GM23338 (cell line): ENCODE results near the gene ATF6. TPM values are rescaled to one million over a fixed set of nuclear protein-coding genes. Genes with fewer than 3 reads are reported as not detected.

Experiments
- ATAC-seq: fragments of 200-7000 bp; cut with Tn5 transposase; 3 replicates; pipeline ENCODE4 v1.9.1; 2020
- DNase-seq: peaks from one replicate; pipeline ENCODE4 v3.0.0-alpha.2; 2015; ENCODE audit warnings: low spot score
- H2AFZ ChIP-seq: fragments of 200-600 bp; sonication (generic); 2 replicates; pipeline ENCODE4 v1.8.0; 2016; ENCODE audit warnings: antibody characterized with exemption, mild to moderate bottlenecking, moderate library complexity
- H3F3A ChIP-seq: fragments of 200-600 bp; sonication (generic); replicated peaks from 2 replicates; pipeline ENCODE4 v1.8.0; 2017; ENCODE audit warnings: antibody characterized with exemption, mixed run types, low read depth
- H3K27ac ChIP-seq: fragments of 200-600 bp; sonication (generic); 2 replicates; pipeline ENCODE4 v1.6.1; 2016; ENCODE audit warnings: low read depth
- H3K27me3 ChIP-seq: fragments of 200-600 bp; sonication (generic); 2 replicates; pipeline ENCODE4 v1.8.0; 2016; ENCODE audit warnings: mild to moderate bottlenecking, mixed run types, moderate library complexity; ENCODE audit not compliant: insufficient read depth
- H3K36me3 ChIP-seq: fragments of 200-600 bp; sonication (generic); 2 replicates; pipeline ENCODE4 v1.8.0; 2016; ENCODE audit warnings: mild to moderate bottlenecking; ENCODE audit not compliant: insufficient read depth
- H3K4me1 ChIP-seq: fragments of 200-600 bp; sonication (generic); 2 replicates; pipeline ENCODE4 v1.8.0; 2016; ENCODE audit warnings: mild to moderate bottlenecking, moderate library complexity; ENCODE audit not compliant: insufficient read depth
- H3K4me2 ChIP-seq: fragments of 200-600 bp; sonication (generic); 2 replicates; pipeline ENCODE4 v1.7.1; 2017; ENCODE audit warnings: mixed run types
- H3K4me3 ChIP-seq: fragments of 200-600 bp; sonication (generic); 2 replicates; pipeline ENCODE4 v1.6.1; 2016; ENCODE audit warnings: mixed run types
- H3K79me2 ChIP-seq: fragments of 200-600 bp; sonication (generic); replicated peaks from 2 replicates; pipeline ENCODE4 v1.8.0; 2017; ENCODE audit warnings: mild to moderate bottlenecking; ENCODE audit not compliant: insufficient read depth
- H3K9me2 ChIP-seq: fragments of 200-600 bp; sonication (generic); 2 replicates; pipeline ENCODE4 v1.8.0; 2017; ENCODE audit not compliant: insufficient read depth
- H4K20me1 ChIP-seq: fragments of 200-600 bp; sonication (generic); replicated peaks from 2 replicates; pipeline ENCODE4 v1.8.0; 2017; ENCODE audit warnings: mild to moderate bottlenecking; ENCODE audit not compliant: insufficient read depth
- H3K27ac Mint-ChIP-seq: 2 replicates; pipeline ENCODE4 v1.8.0; 2020; ENCODE audit warnings: inconsistent platforms, mild to moderate bottlenecking, moderate library complexity, mixed read lengths
- H3K27me3 Mint-ChIP-seq: 3 replicates; pipeline ENCODE4 v1.8.0; 2022; ENCODE audit warnings: low read depth, mild to moderate bottlenecking, moderate library complexity, mixed read lengths, inconsistent platforms; ENCODE audit not compliant: insufficient read depth, poor library complexity
- H3K36me3 Mint-ChIP-seq: 3 replicates; pipeline ENCODE4 v1.8.0; 2021; ENCODE audit warnings: low read depth, mild to moderate bottlenecking, inconsistent platforms, moderate library complexity, mixed read lengths
- H3K4me1 Mint-ChIP-seq: 3 replicates; pipeline ENCODE4 v1.8.0; 2020; ENCODE audit warnings: mild to moderate bottlenecking, inconsistent platforms, mixed read lengths
- H3K4me3 Mint-ChIP-seq: 3 replicates; pipeline ENCODE4 v1.8.0; 2021; ENCODE audit warnings: moderate library complexity, mild to moderate bottlenecking, inconsistent platforms, mixed read lengths
- H3K9me3 Mint-ChIP-seq: 3 replicates; pipeline ENCODE4 v1.8.0; 2020; ENCODE audit warnings: moderate library complexity, mild to moderate bottlenecking, inconsistent platforms, mixed read lengths
- CREB1 ChIP-seq: fragments of 250-450 bp; sonication (Bioruptor Pico); IDR thresholded peaks from 2 replicates; pipeline ENCODE4 v1.5.0; 2020; ENCODE audit warnings: low read depth, mild to moderate bottlenecking, moderate library complexity
- CTCF ChIP-seq, 2 experiments: fragments of 200-600 bp in 1 of 2; sonication (generic) in 1 of 2; conservative IDR thresholded peaks; 2 replicates each; pipeline versions ENCODE4 v1.5.1 to v1.6.1; 2016 to 2017; ENCODE audit warnings: antibody characterized with exemption in 2 of 2, low read depth in 2 of 2, mild to moderate bottlenecking in 2 of 2, moderate library complexity in 1 of 2
- ETS1 ChIP-seq: IDR thresholded peaks from 2 replicates; pipeline ENCODE4 v1.6.1; 2016; ENCODE audit warnings: antibody characterized with exemption
- EZH2 ChIP-seq: fragments of 200-600 bp; sonication (generic); IDR thresholded peaks from one replicate; pipeline ENCODE4 v1.8.0; 2017; ENCODE audit warnings: antibody characterized with exemption, mild to moderate bottlenecking, low read depth; ENCODE audit not compliant: unreplicated experiment
- EZH2phosphoT487 ChIP-seq: fragments of 200-600 bp; sonication (generic); IDR thresholded peaks from one replicate; pipeline ENCODE4 v1.8.1; 2018; ENCODE audit warnings: antibody characterized with exemption; ENCODE audit not compliant: unreplicated experiment
- JUNB ChIP-seq: IDR thresholded peaks from one replicate; pipeline ENCODE4 v1.6.1; 2016; ENCODE audit warnings: antibody characterized with exemption; ENCODE audit not compliant: unreplicated experiment
- NANOG ChIP-seq: IDR thresholded peaks from 2 replicates; pipeline ENCODE4 v1.6.1; 2016; ENCODE audit warnings: antibody characterized with exemption, borderline replicate concordance
- POLR2AphosphoS5 ChIP-seq: IDR thresholded peaks from 2 replicates; pipeline ENCODE4 v1.6.1; 2016; ENCODE audit warnings: antibody characterized with exemption, low read depth
- REST ChIP-seq: IDR thresholded peaks from one replicate; pipeline ENCODE4 v1.6.1; 2018; ENCODE audit warnings: antibody characterized with exemption; ENCODE audit not compliant: unreplicated experiment
- STAT1 ChIP-seq: IDR thresholded peaks from one replicate; pipeline ENCODE4 v1.6.1; 2016; ENCODE audit warnings: antibody characterized with exemption; ENCODE audit not compliant: unreplicated experiment
- ZNF114 ChIP-seq: fragments of 250-450 bp; sonication (Bioruptor Pico); IDR thresholded peaks from 2 replicates; pipeline ENCODE4 v1.5.0; 2020; ENCODE audit warnings: mild to moderate bottlenecking, moderate library complexity
- ZNF331 ChIP-seq: fragments of 250-450 bp; sonication (Bioruptor Pico); IDR thresholded peaks from 2 replicates; pipeline ENCODE4 v1.5.0; 2020; ENCODE audit warnings: low read depth, mild to moderate bottlenecking, moderate library complexity
- ZNF462 ChIP-seq: fragments of 250-450 bp; sonication (Bioruptor Pico); IDR thresholded peaks from 2 replicates; pipeline ENCODE4 v1.5.0; 2020; ENCODE audit warnings: mild to moderate bottlenecking, moderate library complexity
- polyA plus RNA-seq: library from polyadenylated mRNA; unstranded; fragments of >200 nt; fragmentation: Nextera tagmentation; extraction: Ambion mirVana; gene quantifications from 2 replicates; pipeline ENCODE4 v1.2.1, GENCODE V29; 2016
- total RNA-seq: library from RNA; depleted of rRNA; stranded (reverse); fragments of >200 nt; shearing (Covaris generic); gene quantifications from 2 replicates; pipeline ENCODE4 v1.2.3, GENCODE V29; 2014

ATF6 gene
- total and polyA plus RNA-seq, 2 experiments from 2014 or later = 5.0 to 13.5 TPM

- Histone ChIP-seq H3K4me3 (no peak overlapping the region), H3K9me2 (0 out of 2 replicates have a peak, but pooled peaks cover 3% of the 10 kb centered on the region), H3K4me1 (0 out of 2 replicates have a peak, but pooled peaks cover 6% of the 10 kb centered on the region), H3K4me2 (no peak overlapping the region), H3K27ac (no peak overlapping the region), H3K79me2 (no peaks in the 10 kb centered on the region), H4K20me1 (no peaks in the 10 kb centered on the region), H3K27me3 (no peaks in the 10 kb centered on the region), H2AFZ (no peak overlapping the region), H3K36me3 (no peaks in the 10 kb centered on the region), H3F3A (no peaks in the 10 kb centered on the region)
- H3K27me3 Mint-ChIP-seq = no peaks in the 10 kb centered on the region
- ATAC-seq (no peak), DNase-seq (no peak)
- H3K4me1 Mint-ChIP-seq = peaks cover 17% of the 10 kb centered on the region
- no peak overlapping the region for H3K4me3 Mint-ChIP-seq
- no peak overlapping the region for H3K27ac Mint-ChIP-seq
- peaks cover 4% of the 10 kb centered on the region; the same call in 1 of the 3 replicates for H3K36me3 Mint-ChIP-seq
- no peaks in the 10 kb centered on the region for H3K9me3 Mint-ChIP-seq
- TF ChIP-seq STAT1 (no peak), NANOG (no peak), ETS1 (no peak), POLR2AphosphoS5 (no peak), ZNF331 (CRISPR knock-in tag) (no peak), CREB1 (CRISPR knock-in tag) (no peak), EZH2 (no peak), REST (no peak), ZNF114 (CRISPR knock-in tag) (no peak), ZNF462 (CRISPR knock-in tag) (no peak), JUNB (no peak), EZH2phosphoT487 (no peak), CTCF (conservative IDR thresholded peaks at IDR 0.05; ENCODE audit: low read depth in 2 of 2) (no peak)
These were observed 188.3 kb downstream of the ATF6 start for GRCh38 chr1:161954466-161954865.
